HG03575 (cell line): ENCODE measurements around the gene PRSS33.

ENCODE experiments used
- ATAC-seq: cut with Tn5 transposase; IDR thresholded peaks from one replicate; pipeline ENCODE4 v1.9.1; 2021; ENCODE audit not compliant: unreplicated experiment, insufficient number of reproducible peaks, low FRiP score; ENCODE audit errors: extremely low read depth

PRSS33 gene

GRCh38 chr16:2779978-2780898, 7.1 kb downstream of the PRSS33 start:
- no peak for ATAC-seq

DNA sequence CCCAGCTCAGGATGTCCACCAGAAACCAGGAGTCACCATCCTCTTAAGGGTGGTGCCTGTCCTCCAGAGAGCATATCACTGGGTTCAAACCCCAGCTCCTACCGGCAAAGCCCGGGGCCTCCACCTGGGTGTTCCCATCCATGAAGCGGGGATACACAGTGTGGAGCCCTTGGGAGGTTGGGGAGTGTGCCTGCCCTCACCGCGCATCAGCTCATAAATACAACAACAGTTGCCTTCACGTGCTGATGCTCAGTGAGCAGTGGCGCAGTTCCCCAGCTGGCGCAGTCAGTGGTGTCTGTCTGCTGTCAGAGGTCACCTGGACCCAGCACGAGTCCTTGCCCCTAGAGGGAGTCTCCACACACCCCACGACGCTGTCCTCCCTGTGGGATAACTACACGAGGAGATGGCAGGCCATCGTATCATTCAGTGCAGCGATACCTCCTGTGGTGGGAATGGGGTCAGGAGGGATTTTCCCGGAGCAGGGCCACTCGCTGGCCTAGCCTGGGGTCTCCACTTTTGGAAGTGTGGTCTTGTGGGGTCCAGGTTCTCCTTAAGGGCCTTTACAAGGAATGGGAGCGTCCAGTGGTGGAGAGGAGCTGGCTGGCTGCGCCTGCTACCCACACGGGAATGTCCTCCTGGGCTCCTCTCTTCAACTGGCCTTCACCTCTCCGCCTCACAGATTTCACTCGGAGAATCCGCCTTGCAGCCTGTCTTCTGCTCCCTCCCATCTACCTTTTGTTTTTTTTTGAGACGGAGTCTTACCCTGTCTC, 8.0 kb downstream of the PRSS33 start:
- no peak for ATAC-seq

DNA sequence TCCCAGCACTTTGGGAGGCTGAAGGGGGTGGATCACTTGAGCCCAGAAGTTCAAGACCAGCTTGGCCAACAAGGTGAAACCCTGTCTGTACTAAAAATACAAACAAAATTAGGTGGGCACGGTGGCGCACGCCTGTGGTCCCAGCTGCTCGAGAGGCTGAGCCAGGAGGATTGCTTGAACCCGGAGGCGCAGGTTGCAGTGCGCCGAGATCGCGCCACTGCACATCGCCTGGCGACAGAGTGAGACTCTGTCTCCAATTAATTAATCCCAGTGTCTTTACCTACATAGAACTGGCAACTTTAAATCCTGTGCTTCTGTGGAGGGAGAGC, 8.8 kb downstream of the PRSS33 start:
- no peak for ATAC-seq

GRCh38 chr16:2777903-2778629, 9.3 kb downstream of the PRSS33 start:
- no peak for ATAC-seq

DNA sequence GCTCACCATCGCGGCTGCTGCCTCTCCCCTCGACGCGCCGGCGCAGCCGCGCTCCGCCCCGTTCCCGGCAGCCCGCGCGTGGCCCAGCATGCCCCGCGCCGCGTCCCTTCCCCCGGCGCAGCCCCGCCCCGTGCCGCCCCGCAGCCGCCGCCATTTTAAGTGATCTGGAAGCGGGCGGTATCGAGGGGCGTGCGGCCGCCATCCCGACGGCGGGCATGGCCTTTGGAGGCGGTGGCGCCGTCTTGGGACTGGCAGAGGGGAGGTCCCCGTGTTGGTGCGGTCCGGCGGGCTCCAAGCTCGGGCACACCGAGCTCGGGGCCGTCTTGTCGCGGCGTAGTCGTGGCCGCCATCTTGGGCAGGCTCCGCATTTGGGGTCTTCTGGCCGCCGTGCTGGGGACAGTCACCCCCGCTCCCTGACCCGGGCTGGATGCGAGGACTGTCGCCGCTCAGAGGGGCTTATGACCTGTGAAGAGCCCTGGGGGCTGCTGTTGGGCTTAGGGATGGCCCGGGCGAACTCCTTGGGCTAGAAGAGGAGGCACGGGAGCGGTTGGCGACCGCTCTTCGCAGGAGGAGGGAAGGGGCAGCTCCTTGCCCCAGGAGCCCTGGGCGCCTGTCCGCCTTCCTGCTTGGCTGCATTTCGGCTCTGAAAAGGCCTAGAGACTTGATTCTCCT, 10.0 kb downstream of the PRSS33 start, which contains the start of gene ELOB:
ELOB (minus strand) TSS at position 50 of the 672 bp plus-strand sequence; CDS start at position 9, 41 bp downstream.
- ATAC-seq, result no peak

- ATAC-seq, result no peak
These were observed 10.7 kb downstream of the PRSS33 start for GRCh38 chr16:2776500-2777139.

- no peak for ATAC-seq
These were observed 11.4 kb downstream of the PRSS33 start for GRCh38 chr16:2775765-2776499.

GRCh38 chr16:2775131-2775716, 12.1 kb downstream of the PRSS33 start:
- no peak for ATAC-seq

DNA sequence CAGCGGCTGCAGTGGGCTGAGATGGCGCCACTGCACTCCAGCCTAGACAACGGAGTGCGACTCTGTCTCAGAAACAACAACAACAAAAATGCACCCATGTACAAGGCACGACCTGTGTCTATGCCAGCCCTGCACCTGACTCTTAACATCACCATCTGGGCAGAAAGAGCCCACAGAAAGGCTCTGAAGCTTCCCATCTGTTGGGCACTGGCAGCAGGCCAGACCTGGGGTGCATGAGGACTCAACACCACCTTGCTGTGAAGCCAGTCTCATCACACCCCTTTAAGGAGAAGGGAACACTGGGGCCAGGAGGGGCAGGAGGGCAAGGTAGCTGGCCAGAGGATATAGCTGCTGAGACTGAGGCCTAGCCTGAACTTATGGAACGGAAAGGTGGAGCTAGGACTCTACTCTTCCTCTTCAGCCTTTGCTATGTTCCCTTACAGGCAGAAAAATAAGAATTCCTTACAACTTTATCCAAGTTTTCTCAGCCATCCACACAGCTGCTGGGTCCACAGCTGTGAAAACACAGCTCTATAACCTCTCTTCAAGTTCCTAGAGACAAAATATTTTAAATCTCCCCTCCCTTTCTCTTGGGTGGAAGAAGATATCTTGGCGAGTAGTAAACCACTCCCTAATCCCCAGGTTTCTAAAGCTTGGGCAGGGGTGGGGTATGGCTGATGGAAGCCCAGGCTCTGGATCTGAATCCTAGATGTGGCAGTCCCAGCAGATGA, 13.0 kb downstream of the PRSS33 start:
- no peak for ATAC-seq

DNA sequence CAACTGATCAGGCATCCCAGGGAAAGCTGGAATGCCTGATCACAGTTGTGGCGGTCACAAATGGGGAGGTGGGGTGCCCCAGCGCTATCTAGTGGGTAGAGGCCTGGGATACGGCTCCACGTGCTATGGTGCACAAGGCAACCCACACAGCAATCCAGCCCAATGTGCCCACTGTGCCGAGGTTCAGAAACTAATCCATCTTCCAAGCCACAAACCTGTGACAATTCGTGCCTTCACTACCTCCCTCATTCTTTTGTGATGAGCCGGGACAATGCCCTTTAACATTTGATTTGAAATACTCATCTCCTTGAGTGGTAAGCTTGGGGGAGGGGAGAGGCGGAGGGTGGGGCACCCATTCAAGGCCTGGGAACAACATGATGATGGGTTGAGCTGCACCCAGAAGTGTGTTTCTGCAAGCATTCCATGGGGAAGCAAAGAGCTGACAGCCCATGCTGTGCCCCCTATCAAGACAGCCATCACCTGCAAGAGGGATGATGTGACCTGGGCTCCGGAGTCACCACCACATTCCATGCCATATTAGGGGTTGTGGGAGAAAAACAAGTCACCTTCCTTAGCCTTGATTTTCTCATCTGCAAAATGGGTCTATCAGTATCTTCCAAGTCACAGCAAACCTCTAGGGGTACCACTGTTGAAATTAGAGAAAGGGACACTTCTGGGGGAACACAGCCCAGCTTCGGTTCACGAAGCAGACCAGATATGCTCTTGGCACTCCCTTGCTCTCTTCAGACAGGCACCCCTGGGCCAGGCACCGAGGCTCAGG, 14.0 kb downstream of the PRSS33 start:
- no peak for ATAC-seq

GRCh38 chr16:2771496-2772402, 15.6 kb downstream of the PRSS33 start:
- ATAC-seq, result no peak

- ATAC-seq, result no peak
These were observed 17.1 kb downstream of the PRSS33 start for GRCh38 chr16:2770057-2770951.

DNA sequence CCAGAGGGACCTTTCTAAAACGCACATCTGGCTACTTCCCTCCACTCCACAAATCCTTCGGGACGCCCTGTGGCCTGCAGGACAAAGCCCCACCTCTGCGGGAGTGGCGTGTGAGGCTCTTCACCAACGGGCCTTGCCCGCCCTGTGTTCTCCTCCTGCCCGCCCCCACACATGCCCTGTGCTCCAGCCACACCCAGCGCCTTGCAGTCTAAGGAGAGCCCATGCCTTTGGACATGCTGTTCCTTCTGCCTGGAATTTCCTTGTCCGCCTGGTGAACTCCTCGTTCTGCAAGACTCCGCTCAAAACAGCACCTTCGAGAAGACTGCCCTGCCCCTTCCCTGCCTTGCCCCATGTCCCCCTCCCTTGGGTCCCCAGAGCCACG, 17.7 kb downstream of the PRSS33 start:
- ATAC-seq, result no peak

DNA sequence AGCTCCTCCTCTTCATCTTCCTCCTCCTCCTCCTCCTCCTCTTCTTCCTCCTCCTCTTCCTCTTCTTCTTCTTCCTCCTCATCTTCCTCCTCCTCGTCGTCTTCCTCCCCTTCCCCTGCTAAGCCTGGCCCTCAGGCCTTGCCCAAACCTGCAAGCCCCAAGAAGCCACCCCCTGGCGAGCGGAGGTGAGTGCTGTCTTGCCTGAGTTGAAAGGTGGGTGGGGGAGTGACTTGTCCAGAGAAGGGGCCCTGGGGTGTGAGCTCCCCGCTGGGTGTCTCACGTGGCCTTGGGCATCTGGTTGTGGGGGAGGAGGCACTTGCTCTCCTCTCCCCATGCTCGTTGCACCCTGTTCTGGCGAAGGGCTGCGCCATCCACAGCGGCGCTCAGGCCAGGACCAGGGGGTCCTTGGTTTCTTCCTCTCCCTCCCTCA, 18.2 kb downstream of the PRSS33 start:
- no peak for ATAC-seq
